Measurements from ENCODE around the gene SLC44A2. TPM values are rescaled to one million over a fixed set of nuclear protein-coding genes. Genes with fewer than 3 reads are reported as not detected.

The SLC44A2 gene
- total and polyA plus RNA-seq, 2 donors from 2014 or later, result 150 to 345 TPM

DNA sequence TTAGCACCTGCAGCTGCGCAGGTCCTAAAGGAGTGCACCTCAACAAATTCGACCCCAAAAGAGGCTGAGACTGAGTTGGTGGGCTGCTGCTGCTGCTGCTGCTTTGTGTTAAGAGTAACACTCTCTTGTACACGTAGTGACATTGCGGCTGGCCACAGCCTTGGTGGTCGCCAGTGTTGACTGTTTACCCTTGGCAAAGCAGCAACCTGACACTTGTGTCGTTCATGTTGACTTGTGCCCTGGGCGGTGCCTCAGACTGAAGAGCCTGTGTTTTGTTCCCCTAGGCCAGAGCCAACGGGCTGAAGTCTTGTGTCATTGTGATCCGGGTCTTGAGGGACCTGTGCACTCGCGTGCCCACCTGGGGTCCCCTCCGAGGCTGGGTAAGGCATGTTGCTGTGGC lies 53.5 kb downstream of the SLC44A2 start:
- H3K27ac ChIP-seq (ENCODE audit: low read depth in 2 of 2, low read length in 2 of 2), result no peak overlapping the region
- no peak for TF ChIP-seq CTCF (IDR thresholded peaks at IDR 0.05; ENCODE audit: borderline replicate concordance, extremely low read depth, insufficient read depth)
- intact Hi-C loops (cut with DNase I), result no loop called here
- peaks cover 28 to 73% (median 67%) of the 10 kb centered on the region in 3 donors for H3K36me3 ChIP-seq (ENCODE audit: control insufficient read depth in 2 of 3, insufficient read depth in 3 of 3, low read length in 3 of 3)
- no peaks in the 10 kb centered on the region for H3K27me3 ChIP-seq (ENCODE audit: control insufficient read depth, insufficient read depth, low read length)
- no peaks in the 10 kb centered on the region for H3K4me1 ChIP-seq (ENCODE audit: control insufficient read depth in 2 of 3, insufficient read depth in 2 of 3, low read depth in 1 of 3, low read length in 3 of 3)
- no peak overlapping the region for H3K9ac ChIP-seq (ENCODE audit: low read length in 3 of 3)
- H3K4me3 ChIP-seq (ENCODE audit: low read length in 3 of 3), result no peak overlapping the region
- no peak for DNase-seq
- no peaks in the 10 kb centered on the region for H3K9me3 ChIP-seq (ENCODE audit: control insufficient read depth in 2 of 3, insufficient read depth in 1 of 3, low read length in 3 of 3)
- FAIRE-seq, result no peak

GRCh38 chr19:10679743-10680142 lies 54.4 kb downstream of the SLC44A2 start:
- no peak for FAIRE-seq
- H3K4me1 ChIP-seq (ENCODE audit: control insufficient read depth in 2 of 3, insufficient read depth in 2 of 3, low read depth in 1 of 3, low read length in 3 of 3), result no peaks in the 10 kb centered on the region
- no peaks in the 10 kb centered on the region for H3K27me3 ChIP-seq (ENCODE audit: control insufficient read depth, insufficient read depth, low read length)
- intact Hi-C loops (cut with DNase I), result no loop called here
- H3K36me3 ChIP-seq (ENCODE audit: control insufficient read depth in 2 of 3, insufficient read depth in 3 of 3, low read length in 3 of 3), result peaks cover 32 to 83% (median 68%) of the 10 kb centered on the region in 3 donors
- no peak for DNase-seq
- H3K9me3 ChIP-seq (ENCODE audit: control insufficient read depth in 2 of 3, insufficient read depth in 1 of 3, low read length in 3 of 3), result no peaks in the 10 kb centered on the region
- no peak overlapping the region for H3K4me3 ChIP-seq (ENCODE audit: low read length in 3 of 3)
- H3K9ac ChIP-seq (ENCODE audit: low read length in 3 of 3), result no peak overlapping the region
- no peak overlapping the region for H3K27ac ChIP-seq (ENCODE audit: low read depth in 2 of 2, low read length in 2 of 2)
- no peak for TF ChIP-seq CTCF (IDR thresholded peaks at IDR 0.05; ENCODE audit: borderline replicate concordance, extremely low read depth, insufficient read depth)

GRCh38 chr19:10680545-10681135 lies 55.3 kb downstream of the SLC44A2 start:
- H3K27me3 ChIP-seq (ENCODE audit: control insufficient read depth, insufficient read depth, low read length), result no peaks in the 10 kb centered on the region
- no peak for DNase-seq
- intact Hi-C loops (cut with DNase I), result no loop called here
- H3K27ac ChIP-seq (ENCODE audit: low read depth in 2 of 2, low read length in 2 of 2), result no peak overlapping the region
- H3K4me3 ChIP-seq (ENCODE audit: low read length in 3 of 3), result no peak overlapping the region
- H3K36me3 ChIP-seq (ENCODE audit: control insufficient read depth in 2 of 3, insufficient read depth in 3 of 3, low read length in 3 of 3), result peaks cover 32 to 86% (median 69%) of the 10 kb centered on the region in 3 donors
- H3K9ac ChIP-seq (ENCODE audit: low read length in 3 of 3), result no peak overlapping the region
- no peaks in the 10 kb centered on the region for H3K9me3 ChIP-seq (ENCODE audit: control insufficient read depth in 2 of 3, insufficient read depth in 1 of 3, low read length in 3 of 3)
- no peaks in the 10 kb centered on the region for H3K4me1 ChIP-seq (ENCODE audit: control insufficient read depth in 2 of 3, insufficient read depth in 2 of 3, low read depth in 1 of 3, low read length in 3 of 3)
- no peak for TF ChIP-seq CTCF (IDR thresholded peaks at IDR 0.05; ENCODE audit: borderline replicate concordance, extremely low read depth, insufficient read depth)
- FAIRE-seq, result no peak

- Histone ChIP-seq H3K27ac (ENCODE audit: low read depth in 2 of 2, low read length in 2 of 2) (no peak overlapping the region), H3K27me3 (ENCODE audit: control insufficient read depth, insufficient read depth, low read length) (no peaks in the 10 kb centered on the region), H3K9ac (ENCODE audit: low read length in 3 of 3) (no peak overlapping the region), H3K36me3 (ENCODE audit: control insufficient read depth in 2 of 3, insufficient read depth in 3 of 3, low read length in 3 of 3) (peaks cover 32 to 89% (median 69%) of the 10 kb centered on the region in 3 donors), H3K4me1 (ENCODE audit: control insufficient read depth in 2 of 3, insufficient read depth in 2 of 3, low read depth in 1 of 3, low read length in 3 of 3) (no peaks in the 10 kb centered on the region), H3K4me3 (ENCODE audit: low read length in 3 of 3) (no peak overlapping the region), H3K9me3 (ENCODE audit: control insufficient read depth in 2 of 3, insufficient read depth in 1 of 3, low read length in 3 of 3) (no peaks in the 10 kb centered on the region)
- DNase-seq (no peak), FAIRE-seq (no peak)
- no peak for TF ChIP-seq CTCF (IDR thresholded peaks at IDR 0.05; ENCODE audit: borderline replicate concordance, extremely low read depth, insufficient read depth)
- intact Hi-C loops (cut with DNase I), result no loop called here
Measured at GRCh38 chr19:10681658-10682057, 56.3 kb downstream of the SLC44A2 start.

Data from kidney (tissue), 14 donors.